Measurements from ENCODE around the gene CACNG1. TPM values are rescaled to one million over a fixed set of nuclear protein-coding genes. Genes with fewer than 3 reads are reported as not detected.

The CACNG1 gene
- not detected for polyA plus RNA-seq

GRCh38 chr17:67044016-67044772, at the start of gene CACNG1:
CACNG1 (plus strand) TSS chr17:67044554; CDS start chr17:67044661, 107 bp downstream.
- H3K27ac ChIP-seq (ENCODE audit: low read depth, low read length) = no peak within 1 kb of the TSS
- 84 to 90% (median 87%) methylated on average over 32 of the region's 32 CpGs for WGBS, 3 donors

- WGBS, 3 donors = 70 to 83% (median 80%) methylated on average over 12 of the region's 12 CpGs
- no peak overlapping the region for H3K27ac ChIP-seq (ENCODE audit: low read depth, low read length)
Observed at GRCh38 chr17:66994930-66995535, 49.3 kb upstream of the CACNG1 start.

GRCh38 chr17:66995944-66996343, 48.4 kb upstream of the CACNG1 start:
- WGBS, 3 donors = 80 to 89% (median 88%) methylated on average over 7 of the region's 7 CpGs
- H3K27ac ChIP-seq (ENCODE audit: low read depth, low read length) = no peak overlapping the region

- no peak overlapping the region for H3K27ac ChIP-seq (ENCODE audit: low read depth, low read length)
- WGBS, 3 donors = 82 to 91% (median 88%) methylated on average over 5 of the region's 5 CpGs
Observed at GRCh38 chr17:66996926-66997325, 47.4 kb upstream of the CACNG1 start.

GRCh38 chr17:67003231-67003630, 41.1 kb upstream of the CACNG1 start:
- 88 to 91% (median 88%) methylated on average over 2 of the region's 2 CpGs for WGBS, 3 donors

GRCh38 chr17:67004181-67004580, 40.2 kb upstream of the CACNG1 start:
- 72 to 80% (median 76%) methylated on average over 11 of the region's 11 CpGs for WGBS, 3 donors
- no peak overlapping the region for H3K27ac ChIP-seq (ENCODE audit: low read depth, low read length)

More at GRCh38 chr17:67003231-67003630, 41.1 kb upstream of the CACNG1 start:
- H3K27ac ChIP-seq (ENCODE audit: low read depth, low read length) = no peak overlapping the region

GRCh38 chr17:67007266-67007665, 37.1 kb upstream of the CACNG1 start:
- 89 to 92% (median 91%) methylated on average over 6 of the region's 6 CpGs for WGBS, 3 donors
- H3K27ac ChIP-seq (ENCODE audit: low read depth, low read length) = no peak overlapping the region

- H3K27ac ChIP-seq (ENCODE audit: low read depth, low read length) = no peak overlapping the region
- 74 to 92% (median 85%) methylated on average over 6 of the region's 6 CpGs for WGBS, 3 donors
Observed at GRCh38 chr17:67008101-67008500, 36.3 kb upstream of the CACNG1 start.

- no peak overlapping the region for H3K27ac ChIP-seq (ENCODE audit: low read depth, low read length)
- 72 to 75% (median 73%) methylated on average over 9 of the region's 9 CpGs for WGBS, 3 donors
Observed at GRCh38 chr17:67011527-67012175, 32.7 kb upstream of the CACNG1 start.

GRCh38 chr17:67013891-67014290, 30.5 kb upstream of the CACNG1 start:
- 86 to 90% (median 89%) methylated on average over 8 of the region's 8 CpGs for WGBS, 3 donors

GRCh38 chr17:67015001-67015400, 29.4 kb upstream of the CACNG1 start:
- 86 to 87% (median 87%) methylated on average over 11 of the region's 11 CpGs for WGBS, 3 donors
- no peak overlapping the region for H3K27ac ChIP-seq (ENCODE audit: low read depth, low read length)

More at GRCh38 chr17:67013891-67014290, 30.5 kb upstream of the CACNG1 start:
- H3K27ac ChIP-seq (ENCODE audit: low read depth, low read length) = no peak overlapping the region

GRCh38 chr17:67016039-67016762, 28.2 kb upstream of the CACNG1 start:
- 77 to 81% (median 78%) methylated on average over 17 of the region's 17 CpGs for WGBS, 3 donors
- no peak overlapping the region for H3K27ac ChIP-seq (ENCODE audit: low read depth, low read length)

- no peak overlapping the region for H3K27ac ChIP-seq (ENCODE audit: low read depth, low read length)
- WGBS, 3 donors = 77 to 88% (median 80%) methylated on average over 14 of the region's 14 CpGs
Observed at GRCh38 chr17:67017910-67018309, 26.4 kb upstream of the CACNG1 start.

- no peak overlapping the region for H3K27ac ChIP-seq (ENCODE audit: low read depth, low read length)
- WGBS, 3 donors = 76 to 88% (median 88%) methylated on average over 12 of the region's 12 CpGs
Observed at GRCh38 chr17:67018471-67019434, 25.6 kb upstream of the CACNG1 start.

- H3K27ac ChIP-seq (ENCODE audit: low read depth, low read length) = no peak overlapping the region
- WGBS, 3 donors = 76 to 85% (median 80%) methylated on average over 8 of the region's 8 CpGs
Observed at GRCh38 chr17:67019809-67020208, 24.5 kb upstream of the CACNG1 start.

GRCh38 chr17:67020293-67020766, 24.0 kb upstream of the CACNG1 start:
- no peak overlapping the region for H3K27ac ChIP-seq (ENCODE audit: low read depth, low read length)
- WGBS, 3 donors = 73 to 80% (median 75%) methylated on average over 11 of the region's 11 CpGs

- H3K27ac ChIP-seq (ENCODE audit: low read depth, low read length) = no peak overlapping the region
- WGBS, 3 donors = 90 to 95% (median 93%) methylated on average over 7 of the region's 7 CpGs
Observed at GRCh38 chr17:67021196-67021595, 23.2 kb upstream of the CACNG1 start.

Data from adipose tissue (tissue), 3 donors.